IMR-90 (cell line): ENCODE results near the gene LRRC58.

ENCODE experiments used
- CHD1 ChIP-seq: IDR thresholded peaks from 2 replicates; pipeline ENCODE4 v1.6.1; 2012; ENCODE audit warnings: low read depth, low read length, improper control_type of control experiment
- CTCF ChIP-seq: conservative IDR thresholded peaks from 2 replicates; pipeline ENCODE4 v1.5.1; 2012; ENCODE audit warnings: mild to moderate bottlenecking, low read depth, low read length, improper control_type of control experiment
- ELK1 ChIP-seq: fragments of 150-350 bp; IDR thresholded peaks from 2 replicates; pipeline ENCODE4 v1.6.1; 2016; ENCODE audit warnings: low read depth, mild to moderate bottlenecking, low read length, moderate library complexity, borderline replicate concordance
- FOS ChIP-seq: fragments of 150-350 bp; IDR thresholded peaks from 2 replicates; pipeline ENCODE4 v1.6.1; 2016; ENCODE audit warnings: low read depth, low read length
- MXI1 ChIP-seq: IDR thresholded peaks from 2 replicates; pipeline ENCODE4 v1.6.1; 2012; ENCODE audit warnings: low read depth, mild to moderate bottlenecking, low read length, moderate library complexity, borderline replicate concordance
- NFE2L2 ChIP-seq: fragments of 150-350 bp; IDR thresholded peaks from 2 replicates; pipeline ENCODE4 v1.6.1; 2016; ENCODE audit warnings: low read depth, mild to moderate bottlenecking, low read length
- POLR2A ChIP-seq: IDR thresholded peaks from 2 replicates; pipeline ENCODE4 v1.6.1; 2012; ENCODE audit warnings: mild to moderate bottlenecking, low read depth, low read length
- RAD21 ChIP-seq: IDR thresholded peaks from 2 replicates; pipeline ENCODE4 v1.6.1; 2012; ENCODE audit warnings: low read length, improper control_type of control experiment
- RCOR1 ChIP-seq: IDR thresholded peaks from 2 replicates; pipeline ENCODE4 v1.6.1; 2012; ENCODE audit warnings: mild to moderate bottlenecking, low read length, improper control_type of control experiment; ENCODE audit not compliant: insufficient replicate concordance
- TF ChIP-seq, protein P1 (sequence below): fragments of 150-350 bp; IDR thresholded peaks from 2 replicates; pipeline ENCODE4 v1.6.1; 2017; ENCODE audit warnings: mild to moderate bottlenecking, antibody characterized with exemption, low read length, low read depth

- no peak for TF ChIP-seq ELK1
- TF ChIP-seq CTCF = no peak
- no peak for TF ChIP-seq POLR2A
- TF ChIP-seq RAD21 = no peak
- TF ChIP-seq, protein P1, sequence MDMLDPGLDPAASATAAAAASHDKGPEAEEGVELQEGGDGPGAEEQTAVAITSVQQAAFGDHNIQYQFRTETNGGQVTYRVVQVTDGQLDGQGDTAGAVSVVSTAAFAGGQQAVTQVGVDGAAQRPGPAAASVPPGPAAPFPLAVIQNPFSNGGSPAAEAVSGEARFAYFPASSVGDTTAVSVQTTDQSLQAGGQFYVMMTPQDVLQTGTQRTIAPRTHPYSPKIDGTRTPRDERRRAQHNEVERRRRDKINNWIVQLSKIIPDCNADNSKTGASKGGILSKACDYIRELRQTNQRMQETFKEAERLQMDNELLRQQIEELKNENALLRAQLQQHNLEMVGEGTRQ = no peak
- TF ChIP-seq FOS = no peak
- TF ChIP-seq CHD1 = no peak
- TF ChIP-seq RCOR1 = no peak
- TF ChIP-seq NFE2L2 = no peak
- TF ChIP-seq MXI1 = no peak
Measured at GRCh38 chr3:120349855-120350125, 636 bp upstream of the LRRC58 start.
